Amniotic epithelial cell (primary cell): Measurements from ENCODE around the gene PRDM16.

Source experiments
- DNase-seq: peaks from one replicate; pipeline ENCODE4 v3.0.0-alpha.2; 2010; ENCODE audit warnings: low read depth

PRDM16 gene

GRCh38 chr1:3053986-3054385 is 15.0 kb upstream of the PRDM16 start:
- no peak for DNase-seq

DNA sequence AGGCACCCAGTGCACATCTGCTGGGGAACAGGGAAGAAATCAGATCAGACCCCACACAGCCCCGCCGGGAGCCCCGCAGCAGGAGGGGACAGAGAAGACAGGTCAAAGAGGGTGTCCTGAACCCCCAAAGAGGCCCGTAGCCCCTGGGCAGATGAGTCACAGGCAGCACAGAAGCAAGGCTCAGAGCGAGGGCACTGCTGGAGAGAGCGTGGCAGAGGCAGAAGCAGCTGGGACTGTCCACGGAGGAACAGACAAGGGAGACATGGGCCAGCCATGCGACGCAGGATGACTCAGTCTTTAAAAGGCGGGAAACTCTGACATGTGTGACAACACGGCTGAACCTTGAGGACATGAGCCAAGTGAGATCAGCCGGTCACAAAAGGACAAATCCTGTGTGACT is 14.5 kb upstream of the PRDM16 start:
- DNase-seq = no peak

GRCh38 chr1:3055051-3055450 is 14.0 kb upstream of the PRDM16 start:
- DNase-seq = no peak

GRCh38 chr1:3056641-3057040 is 12.4 kb upstream of the PRDM16 start:
- DNase-seq = no peak

- DNase-seq = no peak
These were observed 10.6 kb upstream of the PRDM16 start for GRCh38 chr1:3058263-3059030.

- no peak for DNase-seq
These were observed 8.9 kb upstream of the PRDM16 start for GRCh38 chr1:3060127-3060526.

DNA sequence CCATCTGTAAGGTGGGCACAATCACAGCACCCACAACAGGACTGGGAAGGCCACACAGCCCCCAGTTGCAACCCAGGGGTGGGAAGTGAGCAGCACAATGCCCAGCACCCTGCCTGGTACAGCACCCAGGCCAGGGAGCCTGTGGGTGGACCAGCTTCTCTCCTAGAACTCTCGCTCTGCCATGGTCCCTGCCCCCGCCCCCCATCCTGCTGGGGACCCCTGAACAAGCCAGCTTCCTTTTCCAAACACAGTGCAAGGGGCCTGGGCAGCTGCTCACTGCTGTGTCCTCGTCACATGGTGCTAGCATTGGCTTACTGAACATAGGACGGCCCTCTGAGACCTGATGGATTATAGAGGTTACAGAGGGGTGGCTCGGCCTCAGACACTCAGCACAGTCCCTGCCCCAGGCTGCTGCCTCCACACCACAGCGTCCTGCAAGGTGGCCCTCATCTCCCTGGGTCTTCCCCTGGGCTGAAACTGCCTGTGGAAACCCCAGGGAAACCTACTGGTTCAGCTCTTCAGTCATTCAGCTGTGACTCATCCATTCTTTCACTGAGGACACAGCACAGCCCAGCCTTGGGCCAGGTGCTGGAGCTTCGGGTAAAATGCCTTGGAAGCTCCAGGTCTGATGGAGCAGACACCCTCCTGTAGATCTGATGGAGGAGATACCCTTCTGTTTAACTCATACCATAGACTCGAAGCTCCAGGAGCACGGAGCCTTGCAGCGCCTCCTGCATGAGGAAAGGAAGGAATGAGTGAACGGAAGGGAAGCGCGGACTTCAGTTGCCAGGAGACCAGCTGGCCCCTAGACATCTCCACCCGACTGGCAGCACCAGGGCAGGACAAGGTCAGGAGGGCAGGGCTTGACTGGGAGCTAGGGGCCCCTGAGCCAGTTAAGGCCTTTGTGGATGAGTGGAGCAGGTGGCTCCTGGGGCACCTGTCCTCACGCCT is 8.1 kb upstream of the PRDM16 start:
- DNase-seq = no peak

GRCh38 chr1:3061566-3061965 is 7.4 kb upstream of the PRDM16 start:
- no peak for DNase-seq

- DNase-seq = no peak
These were observed 6.9 kb upstream of the PRDM16 start for GRCh38 chr1:3061981-3062615.

- no peak for DNase-seq
These were observed 6.2 kb upstream of the PRDM16 start for GRCh38 chr1:3062616-3063378.

DNA sequence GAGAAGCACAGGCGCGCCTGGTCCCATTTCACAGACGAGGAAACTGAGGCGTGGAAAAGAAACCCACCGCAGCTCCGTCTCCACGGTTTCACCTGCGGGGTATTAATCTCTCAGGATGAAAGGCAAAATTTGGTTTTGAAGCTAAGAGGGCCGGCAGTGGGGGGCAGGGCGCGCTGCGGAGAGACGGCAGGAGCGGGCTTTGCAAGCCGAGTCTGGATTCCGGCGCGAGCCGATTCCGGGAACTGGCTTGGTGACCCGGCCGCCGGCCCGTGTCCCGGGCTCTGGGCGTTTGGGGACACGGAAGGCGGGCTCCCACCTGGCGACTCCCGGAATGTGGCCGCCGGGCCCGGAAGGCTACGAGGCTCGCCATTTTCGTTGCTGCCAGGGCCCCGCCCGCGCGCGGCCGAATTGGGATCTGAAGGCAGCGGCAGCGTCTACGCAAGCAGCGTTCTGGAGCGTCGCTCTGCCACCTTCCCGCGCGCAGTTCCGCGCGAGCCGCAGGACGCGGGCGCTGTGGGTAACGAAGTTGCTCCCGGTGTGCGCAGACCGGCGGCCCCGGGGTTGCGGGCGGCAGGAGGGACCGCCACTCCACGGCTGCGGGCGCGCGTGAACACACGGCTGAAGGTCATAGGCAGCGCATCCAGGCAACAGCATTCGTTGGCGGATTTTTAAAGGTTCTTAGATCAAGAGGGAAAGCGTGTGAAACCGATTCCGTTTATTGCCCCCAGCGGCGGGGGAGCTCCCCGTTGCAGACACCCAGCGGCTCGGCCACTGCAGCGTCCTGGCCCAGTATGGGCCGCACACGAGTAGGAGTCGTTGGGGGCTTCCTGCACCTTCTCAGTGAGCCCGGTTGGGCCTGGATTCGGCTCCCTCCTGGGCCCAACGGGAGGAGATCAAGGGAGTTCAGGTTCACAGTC is 5.4 kb upstream of the PRDM16 start:
- no peak for DNase-seq

- DNase-seq = no peak
These were observed 4.6 kb upstream of the PRDM16 start for GRCh38 chr1:3064296-3064850.

GRCh38 chr1:3064901-3065300 is 4.1 kb upstream of the PRDM16 start:
- no peak for DNase-seq

DNA sequence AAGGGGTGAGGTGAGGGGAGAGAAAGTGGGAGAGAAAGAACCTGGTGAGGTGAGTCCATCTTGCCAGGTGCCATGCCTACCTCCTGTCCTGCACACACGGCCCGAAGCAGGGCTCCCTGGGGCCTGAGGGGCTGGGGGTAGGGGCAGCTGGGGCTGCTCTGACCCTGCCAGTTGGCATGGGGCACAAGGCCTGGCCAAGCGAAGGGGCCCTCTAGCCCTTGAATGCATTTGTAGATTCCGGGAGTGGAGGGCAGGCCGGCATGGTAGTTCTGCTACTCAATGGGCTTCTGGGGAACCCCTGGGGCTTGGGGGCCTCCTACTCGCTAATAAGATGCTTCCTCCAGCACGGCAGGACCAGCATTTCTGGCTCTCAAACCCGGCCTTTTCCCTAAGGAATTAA is 3.6 kb upstream of the PRDM16 start:
- no peak for DNase-seq

GRCh38 chr1:3065797-3066196 is 3.2 kb upstream of the PRDM16 start:
- DNase-seq = no peak

DNA sequence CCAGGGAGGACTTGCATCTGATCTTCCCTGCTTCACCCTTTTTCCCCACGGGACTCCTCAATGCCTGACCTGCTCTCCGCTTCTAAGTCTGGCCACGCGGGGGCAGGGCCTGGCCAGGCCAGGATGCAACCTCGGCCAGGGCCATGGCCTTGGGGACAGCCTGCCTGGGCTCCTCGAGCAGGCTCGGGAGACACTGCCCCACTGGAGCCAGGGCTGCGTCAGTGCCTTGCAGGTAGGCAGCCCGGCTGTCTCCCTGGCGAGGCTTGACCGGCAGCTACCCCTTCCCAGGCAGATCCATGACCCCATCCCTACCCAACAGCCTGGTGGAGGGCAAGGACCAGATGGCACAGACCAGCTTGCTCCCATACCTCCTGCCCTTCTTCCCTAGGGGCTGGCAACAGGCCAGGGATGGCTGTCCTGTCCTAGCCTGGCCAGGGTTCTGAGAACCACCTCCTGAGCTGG is 2.7 kb upstream of the PRDM16 start:
- DNase-seq = no peak

DNA sequence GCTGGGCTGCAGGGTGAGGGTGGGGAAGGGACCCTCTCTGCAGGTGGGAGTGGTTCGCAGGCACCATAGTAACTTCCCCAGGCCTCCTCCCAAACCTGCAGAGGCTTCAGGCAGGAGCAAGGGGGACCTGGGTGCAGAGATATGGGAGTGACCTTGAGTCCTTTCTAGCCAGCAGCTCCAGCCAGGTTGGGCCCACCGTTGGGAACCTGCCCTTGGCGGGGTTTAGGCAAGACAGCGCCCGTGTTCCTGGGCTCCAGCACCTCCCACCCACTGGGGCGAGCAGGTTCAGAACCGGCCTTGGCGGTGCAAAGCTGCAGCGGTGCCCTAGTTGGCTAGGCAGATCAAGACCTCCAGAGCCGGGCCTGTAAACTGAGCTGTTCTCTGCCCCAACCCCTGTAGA is 2.2 kb upstream of the PRDM16 start:
- no peak for DNase-seq

GRCh38 chr1:3067301-3067670 is 1.7 kb upstream of the PRDM16 start:
- no peak for DNase-seq

DNA sequence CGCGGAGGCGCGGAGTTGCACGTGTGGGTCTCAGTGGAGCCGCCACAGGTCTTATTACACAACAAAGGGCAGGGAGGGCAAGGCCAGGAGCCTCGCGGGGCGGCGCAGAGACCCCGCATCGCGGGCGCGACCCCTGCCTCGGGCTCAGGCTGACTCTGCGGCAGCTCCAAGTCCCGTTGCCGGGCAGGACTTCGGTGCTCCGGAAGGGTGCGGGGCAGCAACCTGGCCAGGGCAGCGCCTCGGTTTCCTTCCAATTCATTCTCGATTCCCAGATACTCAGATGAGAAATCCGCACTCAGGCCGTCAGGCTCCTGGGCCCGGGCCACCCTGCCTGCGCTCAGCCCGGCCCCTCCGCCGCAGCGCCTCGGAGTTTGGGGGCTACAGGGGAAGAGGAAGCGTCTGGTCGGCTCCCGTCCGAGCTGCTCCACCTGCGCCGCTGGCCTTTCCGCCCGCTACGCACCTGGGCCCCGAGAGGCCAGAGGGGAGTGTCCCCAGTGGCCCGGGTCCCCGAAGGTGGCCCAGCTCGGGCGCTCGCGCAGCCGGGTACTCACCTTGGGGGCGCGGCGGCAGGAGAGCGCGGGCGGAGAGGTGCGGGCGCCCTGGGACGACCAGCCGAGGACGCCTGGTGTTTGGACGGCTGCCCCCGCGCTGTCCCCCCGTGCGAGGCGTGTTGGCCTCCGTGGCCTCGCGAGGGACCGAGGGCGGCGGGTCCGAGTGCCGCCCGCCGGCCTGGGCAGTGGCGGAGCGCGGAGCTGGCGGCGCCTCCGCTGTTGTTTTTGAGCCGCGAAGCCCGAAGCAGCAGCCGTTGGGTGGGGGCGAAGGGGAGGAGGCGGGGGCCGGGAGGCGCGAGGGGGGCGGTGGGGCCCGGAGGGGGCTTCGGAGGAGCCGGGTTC is 1.1 kb upstream of the PRDM16 start:
- DNase-seq = no peak
